Midbrain (tissue), 1 donor: Measurements from ENCODE around the gene SSTR3.
"Not testable (repeated sequence)": the region's sequence is repeated elsewhere in the genome, so short reads cannot be mapped to it uniquely, and the experiment has no call there.

Experiments used
- DNase-seq: peaks from one replicate; lab custom pipeline; 2025; lab: John Stamatoyannopoulos, UW

Gene SSTR3

DNA sequence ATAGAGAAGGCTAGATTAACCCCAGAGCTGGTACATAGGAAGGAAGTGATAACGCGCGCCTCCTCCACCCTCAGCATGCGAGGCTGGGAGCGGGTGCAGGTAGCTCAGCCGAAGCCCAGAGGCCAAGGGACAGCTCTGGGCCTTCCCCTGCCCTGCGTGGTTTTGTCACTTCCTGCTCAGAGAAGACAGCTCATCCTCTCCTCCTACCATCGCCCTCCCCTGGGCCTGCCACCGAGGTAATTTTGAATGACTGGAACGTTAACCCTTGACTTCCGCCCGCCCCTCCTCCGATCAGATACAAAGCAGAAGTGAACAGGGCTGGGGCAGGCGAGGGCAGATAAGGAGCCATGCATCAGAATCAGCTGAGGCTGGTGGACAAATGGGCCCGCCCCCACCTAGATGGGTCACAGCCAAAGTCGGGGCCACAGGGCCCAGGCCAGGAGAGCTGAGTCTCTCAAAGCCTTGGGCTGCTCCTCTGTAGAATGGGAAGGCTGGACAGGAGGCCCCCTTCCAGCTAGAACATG lies 30.2 kb upstream of the SSTR3 start:
- no peak for DNase-seq

DNA sequence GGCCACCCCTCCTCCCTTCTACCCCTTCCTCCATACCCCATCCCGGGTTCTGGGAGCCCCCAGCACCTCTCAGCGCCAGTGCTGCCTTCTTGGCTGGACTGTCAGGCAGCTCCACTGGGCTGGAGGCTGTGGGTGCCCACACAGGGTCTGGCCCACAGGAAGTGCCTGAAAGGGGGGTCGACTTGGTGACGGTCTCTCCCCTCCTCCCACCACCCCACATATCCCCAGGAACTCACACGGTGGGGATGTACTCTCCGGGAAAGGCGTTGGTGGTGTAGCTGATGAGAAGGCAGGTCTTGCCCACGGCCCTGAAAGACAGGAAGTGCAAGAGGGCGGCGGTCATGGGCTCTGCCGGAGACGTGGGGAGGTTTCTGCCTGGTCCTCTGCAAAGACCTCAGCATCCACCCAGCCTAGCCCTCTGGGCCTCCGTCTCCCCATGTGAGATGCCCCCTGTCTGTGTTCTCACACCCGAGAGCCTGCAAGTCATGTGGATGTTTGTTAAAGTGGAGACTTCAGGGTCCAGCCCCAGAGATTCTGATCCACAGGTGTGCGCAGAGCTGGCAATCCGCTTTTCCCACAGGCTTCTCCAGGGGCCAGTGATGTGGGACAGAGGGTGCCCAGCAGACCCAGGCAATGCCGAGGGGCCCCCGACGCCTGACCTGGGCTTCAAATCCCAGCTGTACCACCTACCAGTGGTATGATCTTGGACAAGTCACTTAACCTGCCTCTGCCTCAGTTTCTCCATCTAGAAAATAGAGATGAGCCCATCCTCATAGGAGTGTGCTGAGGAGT lies 29.3 kb upstream of the SSTR3 start:
- no peak for DNase-seq

DNA sequence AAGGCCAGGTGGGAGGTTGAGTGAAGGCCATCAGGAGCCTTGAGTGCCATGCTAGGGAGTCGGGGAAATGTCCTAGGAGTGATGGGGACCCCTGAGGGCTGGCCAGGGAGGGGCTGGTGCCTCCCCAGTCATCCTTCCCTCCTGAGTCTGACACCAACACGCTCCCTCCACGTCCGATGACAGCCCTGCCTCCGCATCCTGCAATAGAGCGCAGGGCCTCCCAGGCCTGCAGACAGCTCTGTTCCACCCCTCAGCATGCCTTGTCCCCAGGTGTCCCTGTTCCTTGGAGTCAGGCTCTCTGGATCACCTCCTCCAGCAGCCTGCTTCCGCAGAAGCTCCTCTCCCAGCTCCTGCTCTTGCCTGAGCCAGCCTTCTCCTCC lies 28.7 kb upstream of the SSTR3 start:
- DNase-seq, result no peak

- no peak for DNase-seq
Measured at GRCh38 chr22:37240240-37240940, 28.1 kb upstream of the SSTR3 start.

- DNase-seq, result no peak
Measured at GRCh38 chr22:37239336-37240239, 27.3 kb upstream of the SSTR3 start.

DNA sequence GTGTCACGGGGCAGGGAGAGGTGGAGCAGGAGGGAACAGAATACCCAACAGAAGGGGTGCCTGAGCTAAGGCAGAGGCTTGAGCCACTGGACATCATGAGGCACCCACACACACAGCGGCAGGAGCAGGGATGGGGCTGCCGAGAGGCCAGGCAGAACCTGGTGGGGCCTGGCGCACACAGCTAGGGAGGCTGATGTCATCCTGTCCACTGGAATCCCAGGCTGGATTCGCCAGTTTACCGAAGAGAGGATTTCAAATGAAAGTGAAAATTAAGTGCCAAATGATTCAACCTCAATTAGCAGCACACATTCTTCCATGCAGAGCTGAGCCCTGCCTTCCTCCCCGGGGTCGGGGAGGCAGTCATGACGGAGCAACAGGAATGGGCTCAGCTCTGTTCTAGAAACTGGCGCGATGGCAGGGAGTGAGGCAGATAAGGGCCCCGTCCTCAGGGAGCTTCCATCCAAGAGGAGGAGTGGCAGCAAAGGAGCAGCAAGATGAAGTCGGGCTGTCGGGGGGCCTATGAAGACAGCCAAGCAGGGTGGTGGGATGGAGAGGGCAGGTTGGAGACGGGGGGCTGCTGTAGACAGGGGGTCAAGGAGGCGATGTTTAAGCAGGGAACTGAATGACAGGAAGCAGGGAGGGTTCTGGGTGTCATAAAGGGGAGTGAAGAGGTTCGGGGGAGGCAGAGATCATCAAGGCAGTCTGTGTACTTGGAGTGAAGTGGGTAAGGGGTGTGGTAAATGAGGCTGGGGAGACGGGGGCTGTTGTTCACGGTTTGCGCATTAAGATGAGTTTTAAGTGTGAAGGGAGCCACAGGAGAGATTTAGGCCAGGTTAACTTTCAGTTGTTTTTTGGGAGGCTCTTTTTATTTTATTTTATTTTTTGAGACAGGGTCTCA lies 25.3 kb upstream of the SSTR3 start:
- no peak for DNase-seq

DNA sequence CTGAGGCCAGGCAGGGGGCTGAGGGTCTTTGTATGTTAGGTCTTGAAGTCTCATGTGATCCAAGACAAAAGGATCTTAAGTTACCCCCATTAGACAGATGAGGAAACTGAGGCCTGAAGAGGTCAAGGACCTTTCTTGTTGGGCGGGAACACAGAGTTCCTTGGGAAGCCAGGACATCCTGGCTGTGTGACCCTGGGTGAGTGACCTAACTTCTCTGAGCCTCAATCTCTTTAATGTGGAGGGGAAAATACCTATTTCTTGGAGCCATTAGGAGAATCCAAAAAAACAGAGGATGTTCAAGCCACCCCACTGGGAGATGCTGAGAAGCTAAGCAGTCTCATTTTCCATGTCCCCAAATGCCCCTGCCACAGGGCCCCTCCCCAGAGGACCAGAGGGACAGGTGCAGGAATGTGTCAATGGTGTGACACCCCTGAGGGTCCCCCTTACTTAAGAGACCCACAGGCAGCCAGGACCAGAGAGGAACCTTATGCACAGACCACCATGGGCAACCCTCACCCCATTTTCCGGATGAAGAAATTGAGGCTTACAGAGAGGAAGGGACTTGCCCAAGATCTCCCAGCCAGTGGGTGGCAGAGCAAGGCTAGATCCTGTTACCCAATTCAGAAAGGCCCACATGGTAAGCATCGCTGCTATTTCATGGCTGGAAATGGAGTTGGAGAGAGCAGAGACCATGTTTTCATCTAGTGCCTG lies 23.8 kb upstream of the SSTR3 start:
- no peak for DNase-seq

- DNase-seq, result no peak
Measured at GRCh38 chr22:37234736-37235711, 22.7 kb upstream of the SSTR3 start.

DNA sequence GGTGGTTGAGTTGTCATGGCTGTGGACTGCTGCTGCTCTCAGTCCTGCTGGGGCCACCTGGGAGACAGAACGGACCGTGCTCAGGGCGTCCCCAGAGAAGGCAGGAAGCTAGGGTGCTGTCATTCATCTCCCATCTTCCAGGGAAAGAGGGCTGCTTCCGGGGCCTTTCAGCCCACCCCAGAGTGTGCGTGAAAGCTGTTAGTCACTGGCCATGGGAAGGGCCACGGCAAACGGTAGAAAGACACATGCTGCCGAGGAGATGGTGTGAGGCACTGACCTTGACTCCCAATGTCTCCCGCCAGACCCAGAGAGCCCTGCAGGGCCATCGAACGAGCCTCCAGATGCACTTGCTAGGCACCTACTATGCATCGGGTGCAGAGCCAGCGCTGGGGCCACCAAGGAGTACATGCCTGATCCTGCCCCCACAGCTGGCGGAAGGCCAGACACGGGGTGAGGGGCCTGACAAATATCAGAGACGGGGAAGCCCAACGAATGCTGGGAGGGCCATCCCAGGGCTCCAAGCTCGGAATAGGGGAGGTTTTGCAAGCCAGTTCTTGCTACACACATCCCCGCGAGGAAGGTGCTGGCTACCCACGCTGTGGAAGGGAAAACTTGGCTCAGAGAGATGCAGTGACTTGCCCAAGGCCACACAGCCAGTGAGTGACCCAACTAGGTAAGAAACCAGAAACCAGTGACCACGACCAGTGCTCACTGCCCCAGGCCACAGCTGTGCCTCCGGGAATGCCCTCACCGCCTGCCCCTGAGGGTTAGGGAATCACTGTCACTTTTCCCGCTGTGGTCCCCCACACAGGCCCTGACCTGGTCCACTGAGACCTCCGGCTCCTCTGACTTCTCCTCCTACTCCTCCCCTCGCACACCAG lies 21.7 kb upstream of the SSTR3 start:
- DNase-seq, result no peak

DNA sequence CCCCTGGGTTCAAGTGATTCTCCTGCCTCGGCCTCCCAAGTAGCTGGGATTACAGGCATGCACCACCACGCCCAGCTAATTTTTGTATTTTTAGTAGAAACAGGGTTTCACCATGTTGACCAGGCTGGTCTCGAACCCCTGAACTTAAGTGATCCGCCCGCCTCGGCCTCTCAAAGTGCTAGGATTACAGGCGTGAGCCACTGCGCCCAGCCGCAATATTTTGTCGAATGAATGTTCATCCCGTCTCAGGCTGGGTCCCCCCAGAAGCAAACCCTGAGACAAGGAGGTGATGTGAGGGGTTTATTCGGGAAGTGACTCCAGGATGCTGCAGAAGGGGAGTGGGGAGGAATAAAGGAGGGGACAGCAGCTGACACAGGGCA lies 21.1 kb upstream of the SSTR3 start:
- DNase-seq, result not testable (repeated sequence)

DNA sequence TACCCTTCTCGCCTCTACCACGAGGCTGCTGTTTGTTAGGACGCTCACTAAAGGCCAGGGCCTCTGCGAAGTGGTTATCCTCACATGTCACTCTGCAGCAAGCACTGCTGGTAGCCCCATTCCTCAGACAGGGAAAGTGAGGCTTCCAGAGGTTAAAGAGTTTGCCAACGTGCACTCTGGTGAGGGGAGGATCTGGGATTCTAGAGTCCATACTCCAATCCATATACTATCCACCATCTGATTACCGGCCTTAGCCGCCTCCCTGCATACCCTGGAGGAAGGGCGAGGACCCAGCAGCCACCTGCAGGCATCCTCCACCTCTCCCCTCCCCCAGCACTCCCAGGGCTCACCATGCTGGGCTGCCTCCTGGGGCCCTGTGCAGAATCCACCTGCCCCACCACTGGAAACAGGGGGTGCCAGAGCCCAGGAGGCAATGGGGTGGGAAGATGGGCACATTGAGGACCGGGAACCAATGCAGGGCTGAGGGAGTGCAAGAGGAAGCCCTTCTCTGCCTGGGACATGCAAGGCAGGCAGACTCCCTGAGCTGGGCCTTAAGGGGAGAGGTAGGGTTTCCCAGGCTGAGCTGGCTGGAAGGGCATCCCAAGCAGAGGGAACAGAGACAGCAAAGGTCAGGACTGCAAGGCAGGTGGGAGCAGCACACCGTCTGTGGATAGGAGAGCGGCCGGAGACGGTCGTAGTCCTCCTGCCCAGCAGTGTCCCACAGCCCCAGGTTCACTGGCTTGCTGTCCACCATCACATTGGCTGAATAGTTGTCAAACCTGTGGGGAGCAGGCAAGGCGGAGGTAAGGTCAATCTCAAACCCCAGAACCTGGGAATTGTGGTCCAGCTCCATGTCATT lies 20.1 kb upstream of the SSTR3 start:
- DNase-seq, result no peak

- no peak for DNase-seq
Measured at GRCh38 chr22:37231406-37232139, 19.3 kb upstream of the SSTR3 start.

GRCh38 chr22:37230673-37231405 lies 18.6 kb upstream of the SSTR3 start:
- no peak for DNase-seq

DNA sequence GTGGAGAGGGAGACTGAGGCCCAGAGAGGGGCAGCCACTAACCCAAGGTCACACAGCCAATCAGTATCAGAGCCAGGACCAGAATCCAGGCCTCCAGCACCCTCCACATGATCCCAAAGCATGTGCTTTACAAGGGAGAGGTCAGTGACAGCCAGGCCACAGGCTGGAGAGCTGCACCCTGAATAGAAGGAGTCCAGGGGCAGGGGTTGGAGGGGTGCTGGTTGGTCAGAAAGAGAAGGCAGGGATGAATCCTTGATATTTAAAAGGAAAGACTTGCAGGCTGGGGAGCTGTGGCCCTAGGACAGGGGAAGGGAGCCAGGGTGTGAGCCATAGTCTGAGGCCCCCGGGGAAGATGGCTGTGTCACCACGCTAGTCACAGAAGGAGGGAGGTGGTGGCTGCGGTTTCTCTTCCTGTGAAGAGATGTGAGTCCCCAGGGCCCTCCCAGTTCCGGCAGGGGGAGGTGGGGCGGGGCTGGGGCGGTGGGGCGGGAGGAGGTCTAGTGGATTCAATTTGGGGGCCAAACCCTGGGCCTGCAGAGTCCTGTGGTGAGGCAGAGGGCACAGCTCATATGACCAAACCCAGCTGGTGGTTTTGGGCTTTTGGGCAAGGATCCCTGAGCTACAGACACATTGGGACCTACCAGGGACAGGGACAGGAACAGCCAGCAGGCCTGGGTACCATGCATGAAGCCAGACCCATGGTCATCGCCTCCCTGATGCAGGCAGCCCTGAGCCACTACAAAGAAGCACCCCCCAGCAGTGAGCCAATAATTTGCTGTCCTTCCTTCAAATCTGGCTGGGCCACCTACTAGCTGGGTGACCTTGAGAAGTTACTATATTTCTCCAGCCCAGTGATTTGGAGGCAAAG lies 17.8 kb upstream of the SSTR3 start:
- no peak for DNase-seq
